ENCODE results near the gene TSPAN16. TPM values are rescaled to one million over a fixed set of nuclear protein-coding genes. Genes with fewer than 3 reads are reported as not detected.

Gene TSPAN16
- total RNA-seq, 1 donor from 2014 or later: not detected

Other genes starting within 250 kb of the TSPAN16 start
- 76.7 and 173 TPM in 2 replicates for gene LDLR, start 206.7 kb upstream of the TSPAN16 start, total RNA-seq
- gene SPC24, start 140.4 kb upstream of the TSPAN16 start, total RNA-seq: 1.5 and 29.3 TPM in 2 replicates
- gene KANK2, start 98.6 kb upstream of the TSPAN16 start, total RNA-seq: 26.0 and 233 TPM in 2 replicates
- not detected in 2 replicates for gene ANGPTL8, start 56.5 kb upstream of the TSPAN16 start, total RNA-seq
- gene DOCK6, start 33.6 kb upstream of the TSPAN16 start, total RNA-seq: 5.9 and 27.1 TPM in 2 replicates
- 23.4 and 49.7 TPM in 2 replicates for gene RAB3D, start 43.5 kb downstream of the TSPAN16 start, total RNA-seq
- 203 and 241 TPM in 2 replicates for gene TMEM205, start 50.1 kb downstream of the TSPAN16 start, total RNA-seq
- gene CCDC159, start 50.4 kb downstream of the TSPAN16 start, total RNA-seq: 2.3 and 6.8 TPM in 2 replicates
- 3.3 and 14.5 TPM in 2 replicates for gene PLPPR2, start 59.3 kb downstream of the TSPAN16 start, total RNA-seq
- gene SWSAP1, start 78.5 kb downstream of the TSPAN16 start, total RNA-seq: 0.70 and 1.0 TPM in 2 replicates
- gene EPOR, start 88.2 kb downstream of the TSPAN16 start, total RNA-seq: 3.3 and 6.8 TPM in 2 replicates
- gene RGL3, start 123.2 kb downstream of the TSPAN16 start, total RNA-seq: 1.9 and 11.2 TPM in 2 replicates
- gene ODAD3, start 139.0 kb downstream of the TSPAN16 start, total RNA-seq: 0.35 and 0.75 TPM in 2 replicates
- 85.8 and 192 TPM in 2 replicates for gene PRKCSH, start 139.5 kb downstream of the TSPAN16 start, total RNA-seq
- not detected in 2 replicates for gene ELAVL3, start 184.9 kb downstream of the TSPAN16 start, total RNA-seq
- gene ZNF653, start 209.7 kb downstream of the TSPAN16 start, total RNA-seq: 3.8 and 7.1 TPM in 2 replicates
- gene ECSIT, start 233.0 kb downstream of the TSPAN16 start, total RNA-seq: 18.4 and 23.3 TPM in 2 replicates
- 2.7 and 10.9 TPM in 2 replicates for gene CNN1, start 242.7 kb downstream of the TSPAN16 start, total RNA-seq

Data from renal cortical epithelial cell (primary cell).